GM12878 (cell line): ENCODE measurements around the gene MACROD2.

ENCODE experiments used
- BMI1 ChIP-seq: fragments of 450-650 bp; IDR thresholded peaks from 2 replicates; pipeline ENCODE4 v1.6.1; 2016; ENCODE audit warnings: mild to moderate bottlenecking, moderate library complexity, borderline replicate concordance
- CBX5 ChIP-seq: sonication (generic); IDR thresholded peaks from 2 replicates; pipeline ENCODE4 v1.6.1; 2016; ENCODE audit warnings: low read depth, moderate library complexity, mild to moderate bottlenecking, inconsistent platforms
- EGR1 ChIP-seq, 2 experiments: IDR thresholded peaks; 1 replicate in 1 of 2; 2 replicates in 1 of 2; pipeline ENCODE4 v1.6.1; 2011 to 2012; ENCODE audit warnings: low read depth in 2 of 2, low read length in 2 of 2, borderline replicate concordance in 1 of 2, mild to moderate bottlenecking in 1 of 2, moderate library complexity in 1 of 2
- ESRRA ChIP-seq: IDR thresholded peaks from 2 replicates; pipeline ENCODE4 v1.6.1; 2012; ENCODE audit warnings: mild to moderate bottlenecking, low read length, improper control_type of control experiment
- KAT2A ChIP-seq: conservative IDR thresholded peaks from 2 replicates; pipeline ENCODE4 v1.6.1; 2011; ENCODE audit warnings: low read depth, low read length; ENCODE audit not compliant: control insufficient read depth
- RBBP5 ChIP-seq: fragments of 200-600 bp; sonication (generic); conservative IDR thresholded peaks from 2 replicates; pipeline ENCODE4 v1.6.1; 2016
- RELA ChIP-seq: fragments of 450-650 bp; IDR thresholded peaks from 2 replicates; pipeline ENCODE4 v1.8.0; 2014; ENCODE audit warnings: borderline replicate concordance; ENCODE audit not compliant: partially characterized antibody
- SP1 ChIP-seq: IDR thresholded peaks from one replicate; pipeline ENCODE4 v1.6.1; 2011; ENCODE audit warnings: low read depth, low read length
- SUPT20H ChIP-seq: IDR thresholded peaks from 2 replicates; pipeline ENCODE4 v1.6.1; 2011; ENCODE audit warnings: low read depth, mild to moderate bottlenecking, low read length, moderate library complexity, borderline replicate concordance; ENCODE audit not compliant: control insufficient read depth
- TAF1 ChIP-seq: IDR thresholded peaks from 2 replicates; pipeline ENCODE4 v1.6.1; 2011; ENCODE audit warnings: mild to moderate bottlenecking, low read depth, low read length, borderline replicate concordance
- TF ChIP-seq, protein P1 (sequence below), 3 experiments: IDR thresholded peaks in 2 of 3; conservative IDR thresholded peaks in 1 of 3; 2 replicates each; pipeline ENCODE4 v1.5.1; 2011; ENCODE audit warnings: low read depth in 3 of 3, low read length in 3 of 3, mild to moderate bottlenecking in 3 of 3, control low read depth in 2 of 3, moderate library complexity in 2 of 3, inconsistent platforms in 1 of 3, mixed read lengths in 1 of 3; ENCODE audit not compliant: control insufficient read depth in 2 of 3, insufficient read depth in 1 of 3; ENCODE audit errors: extremely low read depth in 1 of 3

DNA sequence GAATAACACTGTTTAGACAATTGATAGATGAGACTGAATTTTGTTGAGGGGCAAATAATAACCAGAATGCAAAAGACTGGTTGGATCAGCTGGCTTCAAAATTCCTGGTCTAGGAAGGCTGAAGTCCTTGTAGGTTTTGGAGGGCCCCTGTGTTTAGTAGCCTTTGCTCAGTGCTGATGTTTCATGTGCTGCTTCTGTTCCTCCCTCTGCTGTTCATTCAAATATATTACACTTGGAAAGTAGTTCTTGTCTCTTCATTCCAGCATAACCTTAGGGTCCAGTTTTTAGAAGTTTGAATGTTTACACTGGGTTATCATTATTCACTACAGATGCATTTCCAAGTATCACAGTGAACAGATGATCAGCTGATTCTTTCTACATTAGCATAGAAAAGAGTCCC lies 269.6 kb downstream of the MACROD2 start:
- TF ChIP-seq SP1 (no peak), RBBP5 (no peak), SUPT20H (no peak), RELA (no peak), TAF1 (no peak), BMI1 (no peak), ESRRA (no peak), CBX5 (no peak), KAT2A (no peak), EGR1 (IDR thresholded peaks at IDR 0.05; ENCODE audit: borderline replicate concordance in 1 of 2, low read depth in 2 of 2, low read length in 2 of 2) (no peak)
- TF ChIP-seq, protein P1, sequence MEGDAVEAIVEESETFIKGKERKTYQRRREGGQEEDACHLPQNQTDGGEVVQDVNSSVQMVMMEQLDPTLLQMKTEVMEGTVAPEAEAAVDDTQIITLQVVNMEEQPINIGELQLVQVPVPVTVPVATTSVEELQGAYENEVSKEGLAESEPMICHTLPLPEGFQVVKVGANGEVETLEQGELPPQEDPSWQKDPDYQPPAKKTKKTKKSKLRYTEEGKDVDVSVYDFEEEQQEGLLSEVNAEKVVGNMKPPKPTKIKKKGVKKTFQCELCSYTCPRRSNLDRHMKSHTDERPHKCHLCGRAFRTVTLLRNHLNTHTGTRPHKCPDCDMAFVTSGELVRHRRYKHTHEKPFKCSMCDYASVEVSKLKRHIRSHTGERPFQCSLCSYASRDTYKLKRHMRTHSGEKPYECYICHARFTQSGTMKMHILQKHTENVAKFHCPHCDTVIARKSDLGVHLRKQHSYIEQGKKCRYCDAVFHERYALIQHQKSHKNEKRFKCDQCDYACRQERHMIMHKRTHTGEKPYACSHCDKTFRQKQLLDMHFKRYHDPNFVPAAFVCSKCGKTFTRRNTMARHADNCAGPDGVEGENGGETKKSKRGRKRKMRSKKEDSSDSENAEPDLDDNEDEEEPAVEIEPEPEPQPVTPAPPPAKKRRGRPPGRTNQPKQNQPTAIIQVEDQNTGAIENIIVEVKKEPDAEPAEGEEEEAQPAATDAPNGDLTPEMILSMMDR (IDR thresholded peaks at IDR 0.05 in 2 of 3, conservative IDR thresholded peaks at IDR 0.05 in 1 of 3; ENCODE audit: control insufficient read depth in 2 of 3, extremely low read depth in 1 of 3, insufficient read depth in 1 of 3, low read depth in 3 of 3, low read length in 3 of 3): no peak; a peak in 1 of 6 replicates
